Panc1 (cell line): ENCODE measurements around the gene CELA1. TPM values are rescaled to one million over a fixed set of nuclear protein-coding genes. Genes with fewer than 3 reads are reported as not detected.

Experiments
- ATAC-seq: fragments of 200-7000 bp; cut with Tn5 transposase; 2 replicates; pipeline ENCODE4 v1.9.1; 2020; ENCODE audit warnings: mild to moderate bottlenecking, moderate library complexity
- BruUV-seq: library from RNA; stranded (reverse); fragments of 400-500 nt; replicated peaks from 2 replicates; lab custom pipeline; 2021; lab: Mats Ljungman, UMichigan
- CTCF ChIA-PET: fragments of 300-600 bp; sonication (Branson Sonifier 250); formaldehyde crosslinking; loops from one replicate; lab custom pipeline; 2022; ENCODE audit warnings: antibody characterized with exemption; lab: Charles Lee
- POLR2A ChIA-PET: fragments of 300-600 bp; sonication (Branson Sonifier 250); formaldehyde crosslinking; loops from one replicate; lab custom pipeline; 2022; ENCODE audit warnings: antibody characterized with exemption; lab: Charles Lee
- DNase-seq: peaks from one replicate; pipeline ENCODE4 v3.0.0-alpha.2; 2010; ENCODE audit warnings: low read depth, low spot score
- H3K27ac ChIP-seq: 2 replicates; pipeline ENCODE4 v1.5.1; 2011; ENCODE audit warnings: mild to moderate bottlenecking, low read length, inconsistent platforms
- H3K27me3 ChIP-seq: fragments of 200-500 bp; sonication (Bioruptor generic); 2 replicates; pipeline ENCODE4 v1.6.0; 2014; ENCODE audit warnings: low read length, inconsistent platforms; ENCODE audit not compliant: control insufficient read depth, insufficient read depth
- H3K36me3 ChIP-seq: fragments of 200-500 bp; sonication (Bioruptor generic); 2 replicates; pipeline ENCODE4 v1.5.1; 2014; ENCODE audit warnings: inconsistent platforms, mild to moderate bottlenecking, low read length, moderate library complexity; ENCODE audit not compliant: control insufficient read depth, insufficient read depth
- H3K4me1 ChIP-seq: 2 replicates; pipeline ENCODE4 v1.5.1; 2011; ENCODE audit warnings: inconsistent platforms, mild to moderate bottlenecking, low read length, moderate library complexity; ENCODE audit not compliant: control insufficient read depth, insufficient read depth
- H3K4me3 ChIP-seq, 2 experiments: 2 replicates each; pipeline ENCODE4 v1.5.1; 2011 to 2012; ENCODE audit warnings: low read depth in 2 of 2, low read length in 2 of 2, mild to moderate bottlenecking in 2 of 2, inconsistent platforms in 1 of 2, moderate library complexity in 1 of 2
- H3K9me3 ChIP-seq: fragments of 200-500 bp; sonication (Bioruptor generic); 2 replicates; pipeline ENCODE4 v1.5.1; 2014; ENCODE audit warnings: low read depth, mild to moderate bottlenecking, inconsistent platforms, low read length, moderate library complexity; ENCODE audit not compliant: control insufficient read depth, insufficient read depth
- CTCF ChIP-seq: fragments of 450-650 bp; IDR thresholded peaks from 2 replicates; pipeline ENCODE4 v1.5.1; 2017; ENCODE audit warnings: mild to moderate bottlenecking
- POLR2AphosphoS5 ChIP-seq: IDR thresholded peaks from 2 replicates; pipeline ENCODE4 v1.6.1; 2012; ENCODE audit warnings: mild to moderate bottlenecking, low read depth, low read length, moderate library complexity
- REST ChIP-seq, 2 experiments: IDR thresholded peaks; 2 replicates each; pipeline ENCODE4 v1.6.1; 2011 to 2012; ENCODE audit warnings: low read depth in 2 of 2, control low read depth in 1 of 2, low read length in 1 of 2, mild to moderate bottlenecking in 1 of 2, moderate library complexity in 1 of 2; ENCODE audit not compliant: insufficient read depth in 1 of 2
- SIN3A ChIP-seq: IDR thresholded peaks from 2 replicates; pipeline ENCODE4 v1.6.1; 2012; ENCODE audit warnings: low read depth, mild to moderate bottlenecking, low read length, moderate library complexity, borderline replicate concordance; ENCODE audit not compliant: insufficient read depth
- TCF7L2 ChIP-seq: IDR thresholded peaks from 2 replicates; pipeline ENCODE4 v1.6.1; 2011; ENCODE audit warnings: mild to moderate bottlenecking, low read depth, low read length, inconsistent platforms
- in situ Hi-C: cut with HindIII; loops from 2 replicates; pipeline ENCODE4 v1.10.0; 2016; ENCODE audit warnings: low sequenced_read_pairs, low pct_unique_long_range_greater_than_20kb
- intact Hi-C: fragments of 100-400 bp; cut with micrococcal nuclease; formaldehyde crosslinking; loops from one replicate; pipeline ENCODE4 v1.10.0; 2022; ENCODE audit not compliant: unreplicated experiment
- total RNA-seq: library from RNA; stranded (reverse); gene quantifications from one replicate; pipeline ENCODE4 v1.2.1, GENCODE V29; 2021; ENCODE audit not compliant: unreplicated experiment

Gene CELA1
- total RNA-seq, 1 experiment from 2014 or later, result not detected

- no peak for TF ChIP-seq CTCF
These were observed 35.0 kb upstream of the CELA1 start (continued) for GRCh38 chr12:51381226-51382079.

- ChIA-PET CTCF (no interaction called here), POLR2A (no interaction called here)
These were observed 33.1 kb upstream of the CELA1 start for GRCh38 chr12:51379571-51379970.

More at GRCh38 chr12:51379571-51379970, 33.1 kb upstream of the CELA1 start:
- no peak overlapping the region for H3K4me3 ChIP-seq
- DNase-seq (no peak), ATAC-seq (no peak)
- H3K27me3 ChIP-seq, result no peaks in the 10 kb centered on the region
- intact Hi-C loops, result no loop called here
- no peak overlapping the region for H3K27ac ChIP-seq
- no peaks in the 10 kb centered on the region for H3K36me3 ChIP-seq
- H3K4me1 ChIP-seq, result no peaks in the 10 kb centered on the region
- TF ChIP-seq SIN3A (no peak), POLR2AphosphoS5 (no peak), REST (IDR thresholded peaks at IDR 0.05; ENCODE audit: insufficient read depth in 1 of 2, low read depth in 2 of 2, low read length in 1 of 2) (no peak), CTCF (no peak), TCF7L2 (no peak)
- BruUV-seq, result no TSS peak
- in situ Hi-C loops, result no loop called here
- H3K9me3 ChIP-seq, result no peaks in the 10 kb centered on the region
